Lung (tissue), 12 donors: Measurements from ENCODE around the gene NGDN. TPM values are rescaled to one million over a fixed set of nuclear protein-coding genes. Genes with fewer than 3 reads are reported as not detected.

Experiments
- ATAC-seq: fragments of 200-7000 bp; cut with Tn5 transposase; one replicate; pipeline ENCODE4 v1.9.1; 2020; ENCODE audit warnings: moderate number of reproducible peaks; ENCODE audit not compliant: insufficient read depth, low FRiP score
- DNase-seq, 3 donors: peaks; one replicate each; pipeline ENCODE4 v3.0.0-alpha.2; 2013 to 2017
- H3K27ac ChIP-seq, 2 donors: one replicate each; pipeline ENCODE4 v1.5.1; 2013; ENCODE audit warnings: mild to moderate bottlenecking in 2 of 2, moderate library complexity in 2 of 2, control low read depth in 1 of 2, inconsistent platforms in 1 of 2, low read depth in 1 of 2, low read length in 1 of 2
- H3K27me3 ChIP-seq, 3 donors: one replicate each; pipeline ENCODE4 v1.5.1; 2013; ENCODE audit warnings: low read length in 2 of 3; ENCODE audit not compliant: control insufficient read depth in 3 of 3, insufficient read depth in 3 of 3
- H3K36me3 ChIP-seq, 4 donors: one replicate each; pipeline ENCODE4 v1.5.1; 2013; ENCODE audit warnings: low read length in 4 of 4, mild to moderate bottlenecking in 1 of 4, moderate library complexity in 1 of 4; ENCODE audit not compliant: control insufficient read depth in 4 of 4, insufficient read depth in 4 of 4
- H3K4me1 ChIP-seq, 5 donors: one replicate each; pipeline ENCODE4 v1.5.1; 2013; ENCODE audit warnings: low read length in 5 of 5, mild to moderate bottlenecking in 2 of 5, moderate library complexity in 1 of 5; ENCODE audit not compliant: control insufficient read depth in 5 of 5, insufficient read depth in 5 of 5
- H3K4me3 ChIP-seq: one replicate; pipeline ENCODE4 v1.5.1; 2013; ENCODE audit warnings: mild to moderate bottlenecking, control low read depth, moderate library complexity
- H3K9ac ChIP-seq, 2 donors: one replicate each; pipeline ENCODE4 v1.5.1; 2013; ENCODE audit warnings: low read length in 2 of 2, control low read depth in 1 of 2; ENCODE audit not compliant: insufficient read depth in 1 of 2
- H3K9me3 ChIP-seq, 4 donors: one replicate each; pipeline ENCODE4 v1.5.1; 2013; ENCODE audit warnings: low read length in 3 of 4, mild to moderate bottlenecking in 1 of 4, moderate library complexity in 1 of 4; ENCODE audit not compliant: control insufficient read depth in 4 of 4, insufficient read depth in 3 of 4
- WGBS, 2 donors: extraction: QIAGEN DNeasy Blood & Tissue Kit; methylation state at CpG; one replicate each; pipeline ENCODE4 v1.1.7; 2013; 5-methylcytosine and 5-hydroxymethylcytosine counted together
- polyA plus RNA-seq, 2 donors: library from polyadenylated mRNA; stranded (reverse); fragments of 200-250 nt; gene quantifications; one replicate each; pipeline ENCODE4 v1.2.1, GENCODE V29; 2013
- total RNA-seq, 2 donors: library from RNA; depleted of rRNA in 1 of 2; stranded (reverse); fragments of >200 nt in 1 of 2; gene quantifications; one replicate each; pipeline ENCODE4 v1.2.1, GENCODE V29; 2014 to 2021
- TF ChIP-seq, protein P1 (sequence below): IDR thresholded peaks from 2 replicates; pipeline ENCODE4 v1.5.1; 2012; ENCODE audit warnings: mild to moderate bottlenecking; ENCODE audit errors: control extremely low read depth, extremely low read depth
- donor health status: control.
- donor health status: control.
- donor health status: Bipolar disorder and iron deficiency.
- donor health status: healthy.
- donor health status: DM: yes; HTN: yes; CAD: no.

Gene NGDN
- total and polyA plus RNA-seq, 4 donors: 31.6 to 52.4 (median 44.7) TPM

DNA sequence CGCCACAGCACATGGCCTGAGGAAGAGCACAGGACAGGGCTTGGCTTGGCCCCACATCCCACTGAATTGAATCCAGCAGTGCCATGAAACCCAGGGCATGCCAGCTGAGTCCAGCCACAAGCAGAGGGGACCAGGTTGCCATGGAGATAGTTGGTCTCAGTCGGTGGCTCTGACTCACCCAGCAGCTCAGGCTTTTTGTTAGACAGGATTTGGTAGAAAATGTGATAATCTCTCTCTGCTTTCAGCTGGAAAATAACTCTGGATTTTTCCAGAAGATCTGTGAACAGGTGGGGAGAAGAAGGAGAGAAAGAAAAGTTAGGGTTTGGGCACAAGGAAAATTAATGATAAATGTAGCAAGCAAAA, 38.8 kb upstream of the NGDN start:
- TF ChIP-seq, protein P1, sequence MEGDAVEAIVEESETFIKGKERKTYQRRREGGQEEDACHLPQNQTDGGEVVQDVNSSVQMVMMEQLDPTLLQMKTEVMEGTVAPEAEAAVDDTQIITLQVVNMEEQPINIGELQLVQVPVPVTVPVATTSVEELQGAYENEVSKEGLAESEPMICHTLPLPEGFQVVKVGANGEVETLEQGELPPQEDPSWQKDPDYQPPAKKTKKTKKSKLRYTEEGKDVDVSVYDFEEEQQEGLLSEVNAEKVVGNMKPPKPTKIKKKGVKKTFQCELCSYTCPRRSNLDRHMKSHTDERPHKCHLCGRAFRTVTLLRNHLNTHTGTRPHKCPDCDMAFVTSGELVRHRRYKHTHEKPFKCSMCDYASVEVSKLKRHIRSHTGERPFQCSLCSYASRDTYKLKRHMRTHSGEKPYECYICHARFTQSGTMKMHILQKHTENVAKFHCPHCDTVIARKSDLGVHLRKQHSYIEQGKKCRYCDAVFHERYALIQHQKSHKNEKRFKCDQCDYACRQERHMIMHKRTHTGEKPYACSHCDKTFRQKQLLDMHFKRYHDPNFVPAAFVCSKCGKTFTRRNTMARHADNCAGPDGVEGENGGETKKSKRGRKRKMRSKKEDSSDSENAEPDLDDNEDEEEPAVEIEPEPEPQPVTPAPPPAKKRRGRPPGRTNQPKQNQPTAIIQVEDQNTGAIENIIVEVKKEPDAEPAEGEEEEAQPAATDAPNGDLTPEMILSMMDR: no peak
- H3K27ac ChIP-seq: peak overlapping the region in 1 of 2 donors; percentile 21
- H3K27me3 ChIP-seq: peaks cover 0 to 3% (median 0%) of the 10 kb centered on the region in 3 donors
- H3K4me3 ChIP-seq: no peak overlapping the region
- peaks cover 0 to 2% (median 0%) of the 10 kb centered on the region in 4 donors for H3K9me3 ChIP-seq
- H3K9ac ChIP-seq: no peak overlapping the region
- ATAC-seq (no peak), DNase-seq (peak in 1 of 3 donors; percentile 2)
- WGBS, 2 donors: 47% methylated on average over 2 of the region's 2 CpGs
- no peaks in the 10 kb centered on the region for H3K36me3 ChIP-seq
- H3K4me1 ChIP-seq: peaks cover 0 to 3% (median 1%) of the 10 kb centered on the region in 5 donors

DNA sequence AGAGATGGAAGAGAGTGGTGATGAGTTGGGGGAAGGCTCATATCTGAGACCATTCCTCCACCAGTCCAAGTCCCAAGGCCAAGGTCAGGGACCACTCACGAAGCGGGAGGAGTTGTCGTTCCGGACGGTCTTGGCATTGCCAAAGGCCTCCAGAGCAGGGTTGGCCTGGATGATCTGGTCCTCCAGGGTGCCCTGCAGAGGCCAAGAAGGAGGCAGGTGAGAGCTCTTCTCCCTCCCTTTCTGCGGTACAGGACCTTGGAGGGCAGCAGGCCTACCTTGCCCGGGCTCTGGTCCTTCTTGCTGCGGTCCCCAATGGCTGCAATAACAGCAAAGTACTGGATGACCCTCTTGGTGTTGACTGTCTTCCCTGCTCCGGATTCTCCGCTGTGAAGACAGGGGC, 38.0 kb upstream of the NGDN start:
- Histone ChIP-seq H3K9ac (no peak overlapping the region), H3K27me3 (peaks cover 0 to 3% (median 0%) of the 10 kb centered on the region in 3 donors), H3K4me1 (peaks cover 0 to 11% (median 3%) of the 10 kb centered on the region in 5 donors), H3K4me3 (no peak overlapping the region), H3K27ac (peak overlapping the region in 1 of 2 donors; percentile 84), H3K9me3 (peaks cover 0 to 2% (median 0%) of the 10 kb centered on the region in 4 donors), H3K36me3 (no peaks in the 10 kb centered on the region)
- TF ChIP-seq, protein P1: no peak
- 94 to 96% methylated on average over 10 of the region's 10 CpGs for WGBS, 2 donors
- DNase-seq (no peak), ATAC-seq (no peak)

DNA sequence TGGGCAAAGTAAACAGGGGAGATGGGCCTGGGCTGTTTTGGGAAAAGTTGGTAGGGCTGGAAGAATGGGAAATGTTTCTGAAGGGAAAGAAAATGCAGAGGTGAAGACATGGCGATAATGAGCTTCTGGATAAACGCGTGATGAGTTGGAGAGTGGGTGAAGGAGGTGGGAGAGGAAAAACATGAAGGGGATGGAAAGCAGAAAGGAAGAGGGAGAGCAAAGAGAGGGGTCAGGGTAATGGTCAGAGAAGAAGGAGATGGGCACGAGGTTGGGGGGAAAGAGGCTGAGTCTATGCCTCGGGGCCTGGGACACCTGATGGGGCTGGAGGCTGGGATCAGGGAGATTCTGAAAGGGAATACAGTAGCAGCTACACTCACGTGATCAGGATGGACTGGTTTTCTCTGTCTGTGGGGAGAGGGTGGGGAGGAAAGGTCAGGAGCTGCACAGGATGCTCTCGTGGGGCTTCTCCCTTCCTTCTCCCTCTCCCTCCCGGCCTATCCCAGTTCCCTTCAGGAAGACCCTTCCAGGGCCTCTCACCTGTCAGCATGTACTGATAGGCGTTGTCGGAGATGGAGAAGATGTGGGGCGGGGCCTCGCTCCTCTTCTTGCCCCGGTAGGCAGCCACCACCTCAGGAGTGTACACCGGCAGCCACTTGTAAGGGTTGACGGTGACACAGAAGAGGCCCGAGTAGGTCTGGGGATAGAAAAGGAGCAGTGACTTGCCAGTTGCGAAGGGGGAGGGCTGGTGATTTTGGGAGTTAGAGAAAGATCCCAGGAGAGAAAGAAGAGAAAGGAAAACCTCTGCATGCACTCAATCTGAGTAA, 37.2 kb upstream of the NGDN start:
- DNase-seq: no peak
- H3K4me3 ChIP-seq: no peak overlapping the region
- no peak overlapping the region for H3K9ac ChIP-seq
- H3K4me1 ChIP-seq: peaks cover 0 to 14% (median 6%) of the 10 kb centered on the region in 5 donors
- 70 to 90% methylated on average over 17 of the region's 17 CpGs for WGBS, 2 donors
- H3K9me3 ChIP-seq: peaks cover 0 to 2% (median 0%) of the 10 kb centered on the region in 4 donors
- peak overlapping the region in 1 of 2 donors; percentile 84 for H3K27ac ChIP-seq
- no peaks in the 10 kb centered on the region for H3K36me3 ChIP-seq
- ATAC-seq: no peak
- peaks cover 0 to 3% (median 0%) of the 10 kb centered on the region in 3 donors for H3K27me3 ChIP-seq
- TF ChIP-seq, protein P1: no peak
